Femur (tissue), 1 donor: ENCODE measurements around the gene FRMD4A.

Experiments used
- DNase-seq: peaks from one replicate; pipeline ENCODE4 v3.0.0-alpha.2; 2017

FRMD4A gene

GRCh38 chr10:14340051-14340744 is 9.5 kb upstream of the FRMD4A start:
- DNase-seq = no peak

- no peak for DNase-seq
Observed at GRCh38 chr10:14336736-14337135, 6.0 kb upstream of the FRMD4A start.

DNA sequence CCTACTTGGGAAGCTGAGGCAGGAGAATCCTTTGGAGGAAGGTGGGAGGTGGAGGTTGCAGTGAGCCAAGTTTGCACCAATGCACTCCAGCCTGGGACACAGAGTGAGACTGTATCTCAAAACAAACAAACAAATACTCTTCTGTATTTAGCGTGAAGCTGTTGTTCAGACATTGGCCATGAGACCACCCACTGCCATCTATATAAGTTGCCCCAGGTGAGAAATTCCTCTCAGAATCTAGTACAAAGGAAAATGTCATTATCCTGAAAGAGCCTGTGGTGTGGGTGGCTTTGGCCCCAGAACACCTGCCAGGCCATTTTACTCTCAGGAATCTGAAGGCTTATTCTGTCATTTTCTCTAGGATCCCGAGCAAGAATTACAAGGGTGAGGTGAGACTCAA is 4.0 kb upstream of the FRMD4A start:
- DNase-seq = no peak

DNA sequence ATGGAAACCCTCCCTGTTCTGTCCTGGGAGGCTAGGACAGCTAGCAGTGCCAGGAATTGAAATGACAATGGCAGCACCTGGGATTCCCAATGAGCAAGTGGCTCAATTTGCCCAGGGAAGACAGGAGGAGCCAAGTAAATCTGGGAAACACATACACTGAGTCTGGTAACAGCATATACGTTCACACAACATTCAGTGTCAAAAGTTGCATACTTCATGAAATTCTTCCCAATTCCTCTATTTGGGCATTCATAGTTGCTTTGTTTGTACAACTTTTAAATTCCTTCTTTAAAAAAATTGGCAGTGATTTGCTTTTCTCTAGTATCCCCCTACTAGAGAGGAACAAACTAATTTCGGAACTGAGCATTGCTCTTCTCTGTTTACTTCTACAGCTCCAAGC is 2.9 kb upstream of the FRMD4A start:
- no peak for DNase-seq

DNA sequence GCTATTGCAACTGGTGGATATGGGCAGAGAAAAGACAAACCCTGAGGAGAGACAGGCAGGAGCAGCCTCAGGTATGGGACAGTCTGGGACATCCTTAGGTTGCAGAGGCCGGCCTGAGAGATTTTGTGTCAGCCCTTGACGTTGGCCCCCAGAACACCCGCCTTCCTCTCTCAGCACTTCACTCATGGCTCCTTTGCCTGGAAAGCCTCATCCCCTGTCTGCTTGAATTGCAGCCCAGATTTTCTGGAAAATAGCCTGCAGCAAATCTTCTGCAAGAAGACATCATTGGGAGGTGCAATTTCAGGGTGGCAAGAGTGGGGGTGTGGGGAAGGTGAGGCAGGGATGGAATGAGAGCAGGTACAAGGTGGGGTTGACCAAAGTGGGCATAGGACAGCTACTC is 2.2 kb upstream of the FRMD4A start:
- DNase-seq = no peak

- no peak for DNase-seq
Observed at GRCh38 chr10:14329746-14330173, 964 bp downstream of the FRMD4A start.

- no peak for DNase-seq
Observed at GRCh38 chr10:14328881-14329672, 1.6 kb downstream of the FRMD4A start.

GRCh38 chr10:14327527-14327926 is 3.2 kb downstream of the FRMD4A start:
- DNase-seq = no peak

GRCh38 chr10:14326581-14326980 is 4.1 kb downstream of the FRMD4A start:
- DNase-seq = no peak

DNA sequence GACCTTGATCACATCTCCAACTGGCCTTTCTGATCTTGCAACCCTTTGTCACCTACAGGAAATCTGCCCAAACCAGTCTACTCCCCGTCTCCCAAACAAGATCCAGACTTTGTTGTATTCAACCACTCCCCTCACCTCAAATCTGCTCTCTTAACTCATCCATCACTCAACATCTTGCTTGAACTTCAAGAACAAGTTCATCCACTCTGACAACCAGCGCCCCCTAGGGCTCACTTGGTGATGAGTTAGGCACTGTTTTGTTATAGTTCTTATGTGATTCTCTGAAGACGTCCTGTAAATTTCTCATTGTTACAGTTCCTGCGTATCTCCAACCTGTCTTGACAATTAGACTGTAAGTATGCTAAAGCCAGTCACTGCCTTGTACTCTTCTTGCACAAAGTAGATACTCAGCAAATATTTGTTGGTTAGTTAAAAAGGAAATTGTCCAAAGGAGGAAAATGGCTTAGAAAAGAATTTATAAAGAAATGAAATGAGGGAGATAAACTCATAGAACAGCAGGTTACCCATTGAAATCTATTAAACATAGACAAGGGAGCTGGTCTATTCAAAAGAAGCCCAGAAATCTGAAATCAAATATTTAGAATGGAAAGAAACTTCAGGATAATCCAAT is 5.3 kb downstream of the FRMD4A start:
- DNase-seq = no peak

DNA sequence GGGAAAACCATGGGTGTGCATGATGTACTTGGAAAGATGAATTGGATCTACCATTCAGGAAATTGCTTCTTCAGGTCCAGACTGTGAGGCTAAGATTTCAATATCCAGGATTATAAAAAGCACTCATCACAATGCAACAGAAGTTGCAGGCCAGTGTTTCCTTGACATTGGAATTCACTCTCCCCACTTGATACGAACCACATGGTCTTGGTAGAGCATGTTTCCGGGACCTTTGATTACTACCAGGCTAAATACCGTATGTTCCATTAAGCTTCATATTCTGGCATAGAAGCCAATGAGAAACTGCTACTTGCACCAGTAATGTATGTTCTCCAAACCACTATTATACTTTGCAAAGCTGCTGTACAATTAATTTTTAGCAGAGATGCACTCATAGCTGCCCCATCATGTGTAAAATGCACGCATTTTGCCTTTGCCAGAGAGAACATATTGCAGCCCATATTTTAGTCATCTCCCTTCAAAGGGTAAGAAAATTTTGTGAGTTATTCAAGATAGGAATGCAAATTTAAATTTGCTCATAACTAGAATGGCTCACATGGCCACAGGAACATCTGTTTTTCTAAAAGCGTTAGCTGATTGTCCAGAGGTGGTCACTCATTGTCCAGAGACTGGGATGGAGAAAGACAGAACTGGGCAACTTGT is 8.1 kb downstream of the FRMD4A start:
- no peak for DNase-seq

- no peak for DNase-seq
Observed at GRCh38 chr10:14318007-14318406, 12.7 kb downstream of the FRMD4A start.

DNA sequence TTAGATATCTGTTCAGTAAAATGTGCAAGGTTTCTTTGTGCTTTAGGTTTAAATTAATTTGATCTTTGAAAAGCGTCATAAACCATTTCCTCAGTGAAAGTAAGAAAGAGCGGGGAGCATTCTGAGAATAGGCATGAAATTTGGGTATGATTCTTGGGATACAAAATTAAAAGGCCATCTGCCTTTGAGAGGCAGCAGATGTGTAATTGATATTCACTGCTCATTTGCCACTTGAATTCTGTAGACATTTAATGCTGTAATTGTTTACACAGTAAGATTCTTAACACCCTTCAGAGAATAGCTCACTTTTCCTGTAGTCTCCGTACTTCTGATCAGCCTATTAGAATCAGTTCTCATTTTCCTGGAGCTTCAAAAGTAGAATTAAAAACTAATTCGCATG is 18.7 kb downstream of the FRMD4A start:
- DNase-seq = no peak

DNA sequence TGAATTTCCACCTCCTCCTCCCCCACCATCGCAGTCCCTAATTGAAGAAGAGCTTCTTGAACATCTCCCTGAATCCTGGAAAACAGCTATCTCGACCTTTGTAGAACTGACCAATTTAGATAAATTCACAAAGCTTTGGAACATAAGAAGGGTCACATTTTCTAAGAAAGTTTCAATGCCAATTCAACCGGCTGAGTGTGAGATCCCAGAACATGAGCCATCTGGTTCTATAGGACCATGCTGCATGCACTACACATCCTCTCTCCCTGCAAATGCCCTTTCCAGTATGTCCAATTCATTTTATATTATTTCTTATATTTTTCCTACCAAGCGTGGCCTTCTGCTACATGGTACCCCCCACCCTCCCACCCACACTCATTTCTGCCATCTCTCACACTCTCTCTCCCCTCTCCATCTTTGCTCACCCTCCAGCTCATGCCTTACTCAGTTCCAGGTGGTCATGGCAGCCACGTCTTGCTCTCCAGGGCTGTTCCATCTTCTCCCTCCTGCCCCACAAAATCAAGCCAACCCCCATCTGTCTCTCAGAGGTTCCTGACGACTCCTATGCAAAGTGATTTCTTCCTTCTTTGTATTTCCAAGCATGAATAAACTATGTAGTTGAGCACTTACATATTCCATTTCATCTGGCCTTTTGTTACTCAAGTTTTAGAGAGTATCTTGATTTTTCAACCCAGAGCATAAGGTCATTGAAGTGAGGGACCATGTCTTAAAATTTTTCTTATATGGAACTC is 19.3 kb downstream of the FRMD4A start:
- no peak for DNase-seq

- DNase-seq = no peak
Observed at GRCh38 chr10:14309593-14309992, 21.1 kb downstream of the FRMD4A start.

GRCh38 chr10:14306190-14306589 is 24.5 kb downstream of the FRMD4A start:
- DNase-seq = no peak

- DNase-seq = no peak
Observed at GRCh38 chr10:14304046-14304445, 26.7 kb downstream of the FRMD4A start.

- DNase-seq = no peak
Observed at GRCh38 chr10:14302035-14302434, 28.7 kb downstream of the FRMD4A start.

DNA sequence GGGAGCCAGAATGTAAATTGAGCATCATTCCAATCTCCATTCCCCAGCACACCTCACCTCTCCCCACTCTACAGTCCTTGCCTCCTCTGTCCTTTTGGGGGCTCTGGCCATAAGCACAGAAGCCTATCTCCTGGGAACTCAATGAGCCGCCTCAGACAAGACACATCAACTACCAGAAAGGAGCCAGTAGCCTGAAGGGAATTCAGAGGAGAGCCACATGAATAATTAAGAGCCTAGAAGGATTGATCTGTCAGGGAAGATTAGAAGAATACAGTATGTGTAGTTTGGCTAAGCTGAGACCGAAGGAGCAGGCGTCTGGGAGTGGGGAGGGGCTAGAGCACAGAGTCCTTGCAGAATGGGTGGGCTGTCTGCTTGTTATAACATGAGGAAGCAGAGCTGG is 31.2 kb downstream of the FRMD4A start:
- DNase-seq = no peak

DNA sequence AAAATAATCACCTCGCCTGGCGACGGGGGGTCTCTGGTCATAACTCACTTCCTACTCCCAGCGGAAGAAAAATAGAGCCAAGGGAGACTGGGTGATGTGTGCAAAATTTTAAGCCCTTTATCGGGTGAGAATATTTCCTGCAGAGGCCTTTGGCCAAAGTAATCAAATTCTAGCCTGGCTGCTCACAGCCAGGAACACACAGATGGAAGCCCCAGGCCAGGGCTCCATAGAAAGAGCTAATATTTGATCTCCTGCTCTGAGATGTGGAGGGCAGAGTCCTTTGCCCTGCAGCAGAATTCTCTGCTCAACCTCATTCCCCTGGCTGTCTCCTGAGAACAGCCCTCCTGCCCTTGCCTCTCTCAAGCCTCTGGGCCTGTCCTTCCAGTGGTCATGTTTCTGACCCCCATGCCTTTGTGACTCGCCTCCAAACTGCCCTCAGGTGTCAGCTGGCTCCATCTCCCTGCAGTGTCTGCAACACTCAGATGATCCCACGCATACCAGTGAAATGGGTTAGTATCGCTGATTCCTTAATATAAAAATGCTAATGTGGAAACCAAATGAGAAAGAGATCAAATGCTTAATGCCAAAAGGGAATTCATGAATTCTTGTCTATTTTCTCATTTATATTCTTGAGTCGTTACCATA is 34.5 kb downstream of the FRMD4A start:
- no peak for DNase-seq

GRCh38 chr10:14294347-14295059 is 36.2 kb downstream of the FRMD4A start:
- DNase-seq = no peak

GRCh38 chr10:14293526-14293925 is 37.2 kb downstream of the FRMD4A start:
- no peak for DNase-seq
